OCI-LY7 (cell line): Measurements from ENCODE around the gene TMEM87A.

Experiments
- EZH2phosphoT487 ChIP-seq: fragments of 200-600 bp; sonication (generic); IDR thresholded peaks from 2 replicates; pipeline ENCODE4 v1.6.1; 2018; ENCODE audit warnings: low read depth, borderline replicate concordance, mild to moderate bottlenecking, mixed run types, antibody characterized with exemption, low read length, moderate library complexity, mixed read lengths
- TF ChIP-seq, protein P1 (sequence below): fragments of 200-600 bp; sonication (generic); conservative IDR thresholded peaks from 2 replicates; pipeline ENCODE4 v1.5.1; 2014; ENCODE audit warnings: mild to moderate bottlenecking, antibody characterized with exemption, low read length, moderate library complexity, mixed read lengths

DNA sequence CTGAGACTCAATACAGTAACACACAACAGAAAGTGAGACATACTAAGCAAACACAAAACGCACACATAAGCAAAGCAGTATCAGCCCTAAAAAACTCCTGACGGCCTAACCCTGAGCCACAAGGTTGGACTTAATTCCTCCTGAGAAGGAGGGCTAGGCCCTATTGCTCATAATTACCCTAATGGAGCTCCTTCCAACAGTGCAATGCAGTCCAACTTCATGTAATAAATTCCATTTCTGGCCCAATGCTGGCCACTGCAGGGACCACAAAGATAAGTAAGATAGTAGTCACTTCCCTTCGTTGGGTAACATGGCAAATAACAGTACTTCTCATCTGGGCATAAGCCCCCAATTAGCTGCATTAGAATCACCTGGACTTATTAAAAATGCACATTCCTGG lies 69.3 kb downstream of the TMEM87A start:
- TF ChIP-seq, protein P1, sequence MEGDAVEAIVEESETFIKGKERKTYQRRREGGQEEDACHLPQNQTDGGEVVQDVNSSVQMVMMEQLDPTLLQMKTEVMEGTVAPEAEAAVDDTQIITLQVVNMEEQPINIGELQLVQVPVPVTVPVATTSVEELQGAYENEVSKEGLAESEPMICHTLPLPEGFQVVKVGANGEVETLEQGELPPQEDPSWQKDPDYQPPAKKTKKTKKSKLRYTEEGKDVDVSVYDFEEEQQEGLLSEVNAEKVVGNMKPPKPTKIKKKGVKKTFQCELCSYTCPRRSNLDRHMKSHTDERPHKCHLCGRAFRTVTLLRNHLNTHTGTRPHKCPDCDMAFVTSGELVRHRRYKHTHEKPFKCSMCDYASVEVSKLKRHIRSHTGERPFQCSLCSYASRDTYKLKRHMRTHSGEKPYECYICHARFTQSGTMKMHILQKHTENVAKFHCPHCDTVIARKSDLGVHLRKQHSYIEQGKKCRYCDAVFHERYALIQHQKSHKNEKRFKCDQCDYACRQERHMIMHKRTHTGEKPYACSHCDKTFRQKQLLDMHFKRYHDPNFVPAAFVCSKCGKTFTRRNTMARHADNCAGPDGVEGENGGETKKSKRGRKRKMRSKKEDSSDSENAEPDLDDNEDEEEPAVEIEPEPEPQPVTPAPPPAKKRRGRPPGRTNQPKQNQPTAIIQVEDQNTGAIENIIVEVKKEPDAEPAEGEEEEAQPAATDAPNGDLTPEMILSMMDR = no peak
- no peak for TF ChIP-seq EZH2phosphoT487
